T-helper 2 cell treated with Interferon-gamma antibody and Interleukin-4, amounts not matched to agents 100 ng/mL and 5 ng/mL, for 36 hours (primary cell): ENCODE results near the gene ANKRD6. TPM values are rescaled to one million over a fixed set of nuclear protein-coding genes. Genes with fewer than 3 reads are reported as not detected.

ENCODE experiments used
- intact Hi-C: fragments of 100-400 bp; cut with micrococcal nuclease; formaldehyde crosslinking; loops from one replicate; pipeline ENCODE4 v1.15.1; 2023
- total RNA-seq: library from RNA; stranded (reverse); gene quantifications from 2 replicates; pipeline ENCODE4 v1.2.3, GENCODE V29; 2022

ANKRD6 gene
- total RNA-seq, 1 donor from 2014 or later = 0.93 TPM

- intact Hi-C loops = no loop called here
These were observed 122.9 kb downstream of the ANKRD6 start for GRCh38 chr6:89555806-89556205.

GRCh38 chr6:89559487-89559886 is 126.5 kb downstream of the ANKRD6 start:
- intact Hi-C loops = no loop called here

- intact Hi-C loops = no loop called here
These were observed 129.4 kb downstream of the ANKRD6 start for GRCh38 chr6:89562093-89562973.

GRCh38 chr6:89563866-89564265 is 130.9 kb downstream of the ANKRD6 start:
- intact Hi-C loops = no loop called here

DNA sequence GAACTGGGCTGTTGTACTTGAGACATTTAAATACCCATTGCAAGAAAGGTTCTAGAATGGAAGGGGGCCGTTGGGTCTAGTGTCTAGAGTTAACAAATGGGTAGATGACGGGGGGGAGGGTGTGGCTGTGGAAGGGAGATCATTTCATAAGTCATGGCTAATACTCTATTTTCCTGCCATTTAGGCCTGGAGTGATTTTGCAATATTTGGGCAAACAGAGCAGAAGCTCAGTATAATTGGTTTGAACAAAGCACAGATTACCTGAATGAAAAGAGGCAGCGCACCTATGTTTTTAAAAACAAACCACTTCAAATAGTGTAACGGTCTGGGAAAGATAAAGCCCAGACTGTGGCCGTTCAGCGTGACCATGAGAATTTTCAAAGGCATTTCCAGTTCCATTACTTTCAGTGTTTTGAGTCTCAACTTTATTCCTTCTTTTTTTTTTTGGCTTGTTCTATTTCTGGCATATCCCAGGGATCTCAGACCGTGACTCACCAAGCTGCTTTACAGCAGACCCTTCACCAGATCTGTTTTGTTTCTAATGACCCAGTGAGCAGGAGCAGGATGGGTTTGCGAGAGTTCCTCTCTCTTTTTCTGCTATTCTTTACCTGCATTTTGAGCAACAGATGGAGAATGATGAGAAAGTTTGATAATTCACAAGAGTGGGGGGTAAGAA is 131.9 kb downstream of the ANKRD6 start:
- intact Hi-C loops = no loop called here

DNA sequence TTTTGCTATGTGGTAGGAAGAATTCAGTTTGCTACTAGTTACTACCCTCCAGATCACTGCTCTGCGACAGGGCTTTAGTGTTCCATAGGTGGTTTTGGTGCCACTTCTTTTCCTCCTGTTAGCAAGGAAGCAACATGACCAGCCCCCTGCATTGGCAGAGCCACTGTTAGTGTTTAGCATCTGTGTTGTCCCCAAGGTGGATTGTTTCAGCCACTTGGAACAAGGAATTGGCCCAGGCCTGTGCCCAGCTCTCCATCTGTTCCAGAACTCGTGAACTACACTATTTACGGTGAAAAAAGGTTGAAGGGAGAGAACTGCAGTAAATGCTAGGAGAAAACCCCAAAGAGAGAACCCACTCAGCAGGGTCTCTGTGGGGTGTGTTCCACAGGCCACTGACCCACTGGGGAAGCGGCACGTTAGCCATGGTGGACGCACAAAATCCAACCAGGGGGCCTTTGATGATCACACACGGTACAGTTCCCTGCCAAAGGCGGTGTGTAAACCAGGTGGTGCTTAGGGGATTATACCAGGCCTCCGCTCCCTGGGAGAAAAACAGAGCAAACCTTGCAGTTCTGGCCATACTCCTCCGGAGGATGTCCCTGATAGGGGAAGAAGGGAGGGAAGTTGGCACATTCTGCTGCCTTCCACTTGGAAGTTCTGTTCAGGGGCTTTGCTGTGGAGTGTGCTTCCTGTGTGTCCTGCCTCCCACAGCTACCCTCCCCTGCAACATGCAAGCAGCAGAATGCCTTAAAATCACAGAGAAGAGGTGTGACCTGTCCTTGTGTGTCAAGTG is 133.3 kb downstream of the ANKRD6 start:
- intact Hi-C loops = no loop called here

DNA sequence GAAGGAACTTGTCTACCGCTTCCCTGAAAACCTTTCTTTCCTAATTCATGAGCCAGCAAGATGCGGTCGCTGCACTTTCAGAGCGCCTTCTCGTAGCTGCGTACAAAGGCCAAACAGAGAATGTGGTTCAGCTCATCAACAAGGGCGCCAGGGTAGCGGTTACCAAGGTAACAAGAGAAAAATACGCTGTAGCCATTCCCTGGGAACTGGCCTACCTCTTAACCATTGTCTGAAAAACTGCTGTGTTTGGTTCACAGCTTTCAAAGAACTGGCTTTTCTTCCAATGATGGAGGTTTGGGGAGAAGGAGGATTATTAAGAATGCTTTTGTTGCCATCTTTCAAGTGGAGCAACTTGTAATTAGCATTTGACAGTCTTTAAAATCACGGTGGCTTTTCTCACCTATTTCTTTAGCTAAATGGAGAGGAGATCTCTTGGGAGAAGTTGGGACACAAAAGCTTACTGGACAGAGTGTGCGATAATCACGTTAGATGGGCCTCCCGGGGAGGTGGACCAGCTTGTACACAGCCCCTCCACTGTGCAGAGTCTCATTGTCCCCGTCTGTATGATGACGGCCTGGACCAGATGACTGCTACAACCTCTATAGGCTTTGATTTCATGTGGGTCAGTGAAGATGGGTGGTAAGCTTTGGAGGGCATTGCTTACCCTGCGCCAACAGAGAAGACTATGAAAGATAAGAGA is 134.1 kb downstream of the ANKRD6 start:
- intact Hi-C loops = no loop called here

DNA sequence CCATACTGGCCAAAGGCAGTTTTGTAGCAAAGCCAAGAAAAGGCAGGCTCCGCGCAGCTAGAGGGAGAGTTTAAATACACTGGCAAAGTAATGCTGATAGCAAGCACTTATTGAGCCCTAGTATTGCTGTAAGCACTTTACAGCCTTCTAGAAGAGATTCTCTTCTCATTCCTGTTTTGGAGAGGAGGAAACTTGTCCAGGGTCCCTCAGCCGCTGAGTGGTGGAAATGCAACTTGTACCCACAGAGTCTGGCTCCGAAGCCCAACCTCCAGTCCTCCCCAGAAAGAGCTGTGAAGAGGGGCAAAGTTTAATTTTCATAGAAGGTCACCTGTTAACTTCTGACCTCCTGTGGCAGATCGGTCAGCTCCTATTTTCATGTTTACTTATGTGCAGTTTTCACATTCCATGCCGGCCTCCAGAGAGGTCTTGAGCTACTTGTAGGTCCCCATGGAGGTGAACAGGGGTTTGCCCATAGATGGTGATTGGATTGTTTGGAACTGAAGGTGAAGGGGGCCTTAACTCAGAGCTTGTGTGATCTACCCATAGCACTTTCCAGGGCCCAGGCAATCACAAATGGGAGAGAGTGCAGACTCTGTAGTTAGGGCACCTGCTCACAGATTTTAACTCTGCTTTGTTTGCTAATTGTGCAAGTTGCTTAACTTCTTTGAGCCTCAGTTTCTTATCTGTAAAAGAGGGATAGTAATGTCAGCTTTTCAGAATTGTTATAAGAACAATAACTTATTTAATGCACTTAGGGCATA is 134.9 kb downstream of the ANKRD6 start:
- intact Hi-C loops = no loop called here

GRCh38 chr6:89574910-89575561 is 142.1 kb downstream of the ANKRD6 start:
- intact Hi-C loops = no loop called here

GRCh38 chr6:89575562-89575960 is 142.6 kb downstream of the ANKRD6 start:
- intact Hi-C loops = no loop called here

DNA sequence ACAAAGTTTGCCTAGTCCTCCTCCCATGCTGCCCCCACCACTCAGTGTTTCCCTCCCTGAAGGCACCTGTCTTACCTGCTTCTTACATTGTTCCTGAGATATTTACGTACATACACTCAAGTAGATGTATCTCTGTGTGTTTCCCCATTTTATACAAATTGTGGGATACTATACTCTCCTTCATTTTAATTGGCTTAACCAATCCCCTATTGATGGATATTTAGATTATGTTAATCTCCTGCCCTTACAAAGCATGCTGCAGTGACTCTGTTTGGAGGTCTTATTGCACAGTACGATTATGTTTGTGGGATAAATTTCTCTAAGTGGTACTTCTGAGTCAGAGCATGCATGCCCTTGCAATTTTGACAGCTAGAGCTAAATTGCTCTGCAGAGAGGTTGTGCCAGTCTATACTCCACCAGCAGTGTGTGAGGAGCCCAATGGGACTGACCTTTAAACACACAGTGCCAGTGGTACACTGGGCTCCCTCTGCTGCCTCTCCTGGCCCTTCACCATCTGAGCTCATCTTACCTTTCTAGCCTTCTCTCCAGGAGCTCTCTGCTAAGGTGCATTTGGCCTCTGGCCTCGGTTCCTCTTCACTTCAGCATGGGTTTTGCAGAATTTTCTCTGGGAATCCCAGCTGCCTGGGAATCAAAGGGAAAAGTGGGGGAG is 148.2 kb downstream of the ANKRD6 start:
- intact Hi-C loops = no loop called here

DNA sequence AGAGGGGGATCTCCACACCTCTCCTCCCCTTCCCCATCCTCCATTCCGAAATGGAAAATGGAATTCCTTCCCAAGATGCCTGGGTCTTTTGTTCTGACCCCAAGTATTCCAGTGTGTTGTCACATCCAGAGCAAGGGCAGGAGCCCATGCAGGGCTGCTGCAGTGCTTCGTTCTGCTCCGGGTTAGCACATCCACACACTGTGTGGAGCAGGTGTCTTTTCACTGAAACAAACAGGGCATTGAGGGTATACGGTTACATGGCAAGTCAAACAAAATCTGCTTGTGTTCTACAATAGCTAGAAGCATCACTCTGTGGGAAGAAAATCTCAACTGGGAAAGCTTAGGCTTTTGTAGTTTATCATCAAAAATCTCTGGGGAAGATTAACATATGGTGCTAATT is 148.7 kb downstream of the ANKRD6 start:
- intact Hi-C loops = no loop called here

DNA sequence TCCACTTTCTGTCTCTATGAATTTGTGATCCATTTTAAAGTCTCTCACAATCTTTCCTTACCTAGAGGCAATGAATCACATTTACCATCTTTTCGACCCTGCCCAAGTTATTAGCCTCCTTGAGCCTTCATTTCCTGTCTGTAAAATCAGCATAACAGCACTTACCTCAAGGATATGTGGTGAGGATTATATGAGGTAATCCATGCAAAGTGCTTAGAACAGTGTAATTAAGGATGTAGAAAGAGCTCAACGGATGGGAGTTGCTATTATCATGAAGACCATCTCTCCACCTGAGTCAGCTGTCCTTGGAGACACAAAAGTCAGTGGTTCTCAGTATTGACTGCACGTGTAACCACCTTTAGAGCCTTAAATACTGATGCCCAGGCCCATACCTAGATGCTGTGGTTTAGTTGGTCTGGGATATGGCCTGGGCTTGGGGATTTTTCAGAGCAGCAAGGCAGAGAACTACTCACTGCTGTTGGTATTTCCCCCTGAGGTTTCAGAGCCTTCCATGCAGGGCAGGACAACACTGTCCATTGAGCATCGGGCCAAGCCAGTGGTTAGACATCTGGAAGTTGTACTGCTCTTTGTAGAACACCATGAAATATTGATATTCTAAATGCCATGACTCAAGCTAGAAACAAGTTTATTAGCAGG is 149.8 kb downstream of the ANKRD6 start:
- intact Hi-C loops = no loop called here

- intact Hi-C loops = no loop called here
These were observed 150.6 kb downstream of the ANKRD6 start for GRCh38 chr6:89583559-89583958.

- intact Hi-C loops = no loop called here
These were observed 151.6 kb downstream of the ANKRD6 start for GRCh38 chr6:89584539-89584938.

GRCh38 chr6:89585154-89585553 is 152.2 kb downstream of the ANKRD6 start:
- intact Hi-C loops = no loop called here

- intact Hi-C loops = no loop called here
These were observed 156.5 kb downstream of the ANKRD6 start for GRCh38 chr6:89589297-89590025.

GRCh38 chr6:89590133-89590532 is 157.2 kb downstream of the ANKRD6 start:
- intact Hi-C loops = no loop called here
